Epithelial cell of esophagus (primary cell): ENCODE results near the gene ANK3.

ENCODE experiments used
- DNase-seq: peaks from one replicate; pipeline ENCODE4 v3.0.0; 2010; ENCODE audit warnings: low read depth
- H3K4me3 ChIP-seq: 2 replicates; pipeline ENCODE4 v1.5.1; 2011; ENCODE audit warnings: mild to moderate bottlenecking, low read length, control low read depth
- CTCF ChIP-seq: IDR thresholded peaks from 2 replicates; pipeline ENCODE4 v1.5.1; 2011; ENCODE audit warnings: low read depth, mild to moderate bottlenecking, low read length, control low read depth, inconsistent platforms; ENCODE audit not compliant: insufficient read depth; ENCODE audit errors: missing control alignments

The ANK3 gene

GRCh38 chr10:60382946-60383681, 6.6 kb downstream of the ANK3 start:
- peak; percentile 91 for DNase-seq
- no peak overlapping the region for H3K4me3 ChIP-seq
- no peak for TF ChIP-seq CTCF

DNA sequence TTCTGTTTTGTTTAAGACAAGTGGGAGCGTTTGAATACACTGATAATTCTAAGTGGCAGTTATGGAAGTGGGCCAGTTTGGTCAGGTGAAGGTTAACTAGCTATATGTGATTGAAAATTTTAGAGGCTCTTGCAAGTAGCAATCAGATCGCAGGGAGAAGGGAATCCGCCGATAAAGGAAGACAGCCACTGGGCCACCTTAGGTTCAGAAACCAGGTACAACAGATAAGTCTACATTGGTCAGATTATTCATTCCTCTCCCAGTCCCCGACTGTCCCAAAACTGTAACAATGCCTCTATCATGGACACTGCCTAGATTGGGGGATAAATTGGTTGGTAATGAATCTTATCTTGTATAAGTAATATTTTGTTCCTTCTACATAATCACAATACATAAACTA, 8.9 kb downstream of the ANK3 start:
- DNase-seq = no peak
- no peak overlapping the region for H3K4me3 ChIP-seq
- TF ChIP-seq CTCF = no peak

- DNase-seq = peak; percentile 50
- TF ChIP-seq CTCF = no peak
- no peak overlapping the region for H3K4me3 ChIP-seq
Measured at GRCh38 chr10:60377955-60378354, 11.7 kb downstream of the ANK3 start.

GRCh38 chr10:60377042-60377352, 12.7 kb downstream of the ANK3 start:
- no peak overlapping the region for H3K4me3 ChIP-seq
- no peak for DNase-seq
- no peak for TF ChIP-seq CTCF

GRCh38 chr10:60376221-60377041, 13.2 kb downstream of the ANK3 start:
- TF ChIP-seq CTCF = no peak
- H3K4me3 ChIP-seq = no peak overlapping the region
- DNase-seq = no peak

GRCh38 chr10:60375293-60376004, 14.2 kb downstream of the ANK3 start:
- no peak for TF ChIP-seq CTCF
- H3K4me3 ChIP-seq = no peak overlapping the region
- no peak for DNase-seq
